Pancreas (tissue), 10 donors: ENCODE measurements around the gene CDC7. TPM values are rescaled to one million over a fixed set of nuclear protein-coding genes. Genes with fewer than 3 reads are reported as not detected.

Experiments
- ATAC-seq, 4 donors: fragments of 200-7000 bp; cut with Tn5 transposase; one replicate each; pipeline versions ENCODE4 v1.8.0 to v1.9.1; 2020; ENCODE audit warnings: mild to moderate bottlenecking in 4 of 4, moderate library complexity in 4 of 4
- DNase-seq, 6 donors: peaks; one replicate each; pipeline ENCODE4 v3.0.0-alpha.2; 2020
- FAIRE-seq: peaks from 2 replicates; lab custom pipeline; 2012; peaks lifted over from hg19 to GRCh38; lab: Jason Lieb, UNC
- H3K27ac ChIP-seq, 4 donors: fragments of 200-600 bp; sonication (generic); 1 replicate in 3 of 4; 2 replicates in 1 of 4; pipeline versions ENCODE4 v1.5.0 to v1.8.0; 2020
- H3K27me3 ChIP-seq, 4 donors: fragments of 200-600 bp; one replicate each; pipeline ENCODE4 v1.8.0; 2021
- H3K36me3 ChIP-seq, 3 donors: fragments of 200-600 bp; sonication (generic) in 1 of 3; one replicate each; pipeline versions ENCODE4 v1.5.0 to v1.8.0; 2020 to 2021
- H3K4me1 ChIP-seq, 3 donors: fragments of 200-600 bp; one replicate each; pipeline ENCODE4 v1.8.0; 2021
- H3K4me3 ChIP-seq, 4 donors: fragments of 200-600 bp; sonication (generic) in 2 of 4; one replicate each; pipeline versions ENCODE4 v1.5.0 to v1.8.0; 2020 to 2021
- H3K9me3 ChIP-seq, 4 donors: fragments of 200-600 bp; one replicate each; pipeline ENCODE4 v1.8.0; 2021
- WGBS, 2 donors: extraction: QIAGEN DNeasy Blood & Tissue Kit; methylation state at CpG; one replicate each; pipeline ENCODE4 v1.1.7; 2013; 5-methylcytosine and 5-hydroxymethylcytosine counted together
- intact Hi-C, 3 donors: fragments of 100-400 bp; cut with DNase I; formaldehyde crosslinking; loops; one replicate each; pipeline versions ENCODE4 v1.11.1 to v1.14.2; 2022
- polyA plus RNA-seq, 2 donors: library from polyadenylated mRNA; stranded (reverse); fragments of 200-250 nt; gene quantifications; one replicate each; pipeline ENCODE4 v1.2.3, GENCODE V29; 2013
- total RNA-seq, 6 donors: library from RNA; stranded (reverse); fragmentation: NEBNext Ultra II Directional in 4 of 6; extraction: Animal tissue kit (Norgen Biotek cat#: 25700) in 4 of 6; gene quantifications; one replicate each; pipeline versions ENCODE4 v1.2.1 to v1.2.4, GENCODE V29; 2021 to 2023
- TF ChIP-seq, protein P1 (sequence below), 4 donors: fragments of 200-600 bp; sonication (generic) in 3 of 4; IDR thresholded peaks; one replicate each; pipeline versions ENCODE4 v1.5.0 to v1.8.0; 2021; ENCODE audit warnings: antibody characterized with exemption in 4 of 4
- donor health status: healthy with polysubstance abuse.
- donor health status: DM: no; HTN: no; CAD: no; lungs with moderate emphysema.
- donor health status: DM: no; HTN: no; CAD: no.
- donor health status: control.
- donor health status: control.
- donor health status: Bipolar disorder and iron deficiency.
- donor health status: DM: yes; HTN: yes; CAD: no.
- donor health status: DM: no; HTN: no; CAD: no.
- donor health status: DM: no; HTN: no; CAD: no.
- donor health status: DM: yes; HTN: yes; CAD: no.

The CDC7 gene
- total and polyA plus RNA-seq, 8 donors, result 0.56 to 2.4 (median 0.92) TPM

DNA sequence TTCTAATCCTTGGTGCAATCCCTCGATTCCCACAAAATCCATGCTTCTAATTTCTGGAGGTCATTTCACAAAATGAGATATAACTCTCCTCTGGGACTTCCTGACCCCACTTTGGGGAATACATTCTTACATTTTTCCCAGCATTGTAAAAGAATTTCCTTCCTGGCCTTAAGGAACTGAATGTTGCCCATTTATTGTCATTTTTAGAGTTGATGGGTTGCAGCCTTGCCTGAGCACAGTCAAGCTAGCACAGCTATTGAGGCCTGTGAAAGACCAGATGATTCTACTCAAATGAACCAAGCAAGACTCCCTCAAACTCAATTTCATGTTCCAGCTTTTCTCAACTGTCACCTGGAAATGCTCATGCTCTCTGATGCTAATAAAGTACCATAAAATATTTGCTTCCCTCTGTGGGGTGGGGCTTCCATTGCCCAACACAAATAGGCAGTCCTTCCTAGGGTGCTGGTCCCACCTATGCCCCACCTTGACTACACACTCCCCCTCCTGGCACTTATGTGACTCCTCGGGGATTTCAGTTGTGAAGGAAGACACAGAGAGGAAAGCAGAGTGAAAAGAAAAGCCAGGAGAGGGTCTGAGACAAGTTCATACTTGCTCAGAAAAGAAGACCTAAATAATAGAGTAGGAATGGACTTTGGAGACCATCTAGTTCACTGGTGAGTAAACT is 24.0 kb upstream of the CDC7 start:
- intact Hi-C loops, result no loop called here
- Histone ChIP-seq H3K27ac (no peak overlapping the region), H3K9me3 (no peaks in the 10 kb centered on the region), H3K36me3 (no peaks in the 10 kb centered on the region), H3K4me1 (no peaks in the 10 kb centered on the region), H3K27me3 (no peaks in the 10 kb centered on the region), H3K4me3 (no peak overlapping the region)
- FAIRE-seq, result no peak
- WGBS, 2 donors, result 45 to 55% methylated on average over 2 of the region's 2 CpGs
- TF ChIP-seq, protein P1, sequence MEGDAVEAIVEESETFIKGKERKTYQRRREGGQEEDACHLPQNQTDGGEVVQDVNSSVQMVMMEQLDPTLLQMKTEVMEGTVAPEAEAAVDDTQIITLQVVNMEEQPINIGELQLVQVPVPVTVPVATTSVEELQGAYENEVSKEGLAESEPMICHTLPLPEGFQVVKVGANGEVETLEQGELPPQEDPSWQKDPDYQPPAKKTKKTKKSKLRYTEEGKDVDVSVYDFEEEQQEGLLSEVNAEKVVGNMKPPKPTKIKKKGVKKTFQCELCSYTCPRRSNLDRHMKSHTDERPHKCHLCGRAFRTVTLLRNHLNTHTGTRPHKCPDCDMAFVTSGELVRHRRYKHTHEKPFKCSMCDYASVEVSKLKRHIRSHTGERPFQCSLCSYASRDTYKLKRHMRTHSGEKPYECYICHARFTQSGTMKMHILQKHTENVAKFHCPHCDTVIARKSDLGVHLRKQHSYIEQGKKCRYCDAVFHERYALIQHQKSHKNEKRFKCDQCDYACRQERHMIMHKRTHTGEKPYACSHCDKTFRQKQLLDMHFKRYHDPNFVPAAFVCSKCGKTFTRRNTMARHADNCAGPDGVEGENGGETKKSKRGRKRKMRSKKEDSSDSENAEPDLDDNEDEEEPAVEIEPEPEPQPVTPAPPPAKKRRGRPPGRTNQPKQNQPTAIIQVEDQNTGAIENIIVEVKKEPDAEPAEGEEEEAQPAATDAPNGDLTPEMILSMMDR (IDR thresholded peaks at IDR 0.05), result no peak
- DNase-seq, result no peak
- ATAC-seq, result no peak

DNA sequence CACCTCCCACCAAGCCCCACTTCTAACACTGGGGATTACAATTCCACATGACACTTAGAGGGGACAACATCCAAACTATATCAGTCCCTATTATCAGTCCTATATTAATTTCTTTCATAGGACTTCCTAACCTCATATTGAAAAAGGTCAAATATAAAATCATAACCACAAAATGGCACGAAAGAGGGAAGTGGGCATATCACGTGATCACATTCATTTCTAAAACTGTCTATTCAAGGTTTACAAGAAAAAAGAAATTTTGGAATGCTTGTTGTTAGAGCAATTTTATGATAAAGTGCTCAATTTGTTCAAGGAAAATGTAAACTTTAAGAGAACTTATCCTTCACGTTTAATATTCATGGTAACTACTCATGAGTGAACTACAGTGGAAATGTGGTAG is 13.2 kb upstream of the CDC7 start:
- 64 to 65% methylated on average over 3 of the region's 3 CpGs for WGBS, 2 donors
- H3K4me3 ChIP-seq, result no peak overlapping the region
- DNase-seq, result no peak
- no peaks in the 10 kb centered on the region for H3K27me3 ChIP-seq
- H3K36me3 ChIP-seq, result no peaks in the 10 kb centered on the region
- no peaks in the 10 kb centered on the region for H3K9me3 ChIP-seq
- ATAC-seq, result no peak
- intact Hi-C loops, result no loop called here
- no peak for FAIRE-seq
- H3K27ac ChIP-seq, result no peak overlapping the region
- TF ChIP-seq, protein P1 (IDR thresholded peaks at IDR 0.05), result no peak
- H3K4me1 ChIP-seq, result no peaks in the 10 kb centered on the region

DNA sequence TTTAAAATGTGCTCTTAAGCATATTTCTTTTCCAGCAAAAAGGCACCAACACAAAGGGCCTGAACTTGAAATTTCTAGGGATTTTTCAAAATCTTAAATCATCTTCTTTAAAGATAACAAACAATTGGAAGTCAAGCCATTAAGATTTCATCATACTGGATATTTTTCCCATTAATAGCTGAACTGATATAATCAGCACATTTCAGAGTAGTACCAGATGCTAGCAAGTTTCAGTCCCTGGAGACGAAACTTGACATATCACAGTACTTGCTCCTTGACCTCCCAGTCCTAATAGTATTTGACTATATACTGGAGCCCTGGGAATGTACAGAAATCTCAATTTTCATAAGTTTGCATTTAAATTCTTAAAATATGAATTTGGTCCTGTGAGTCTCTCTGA is 10.2 kb upstream of the CDC7 start:
- TF ChIP-seq, protein P1 (IDR thresholded peaks at IDR 0.05), result no peak
- Histone ChIP-seq H3K4me3 (no peak overlapping the region), H3K4me1 (no peaks in the 10 kb centered on the region), H3K27me3 (no peaks in the 10 kb centered on the region), H3K9me3 (no peaks in the 10 kb centered on the region), H3K36me3 (no peaks in the 10 kb centered on the region), H3K27ac (no peak overlapping the region)
- intact Hi-C loops, result no loop called here
- DNase-seq, result no peak
- ATAC-seq, result no peak
- FAIRE-seq, result no peak
- WGBS, 2 donors, result 56 to 79% methylated on average over 1 of the region's 1 CpG

DNA sequence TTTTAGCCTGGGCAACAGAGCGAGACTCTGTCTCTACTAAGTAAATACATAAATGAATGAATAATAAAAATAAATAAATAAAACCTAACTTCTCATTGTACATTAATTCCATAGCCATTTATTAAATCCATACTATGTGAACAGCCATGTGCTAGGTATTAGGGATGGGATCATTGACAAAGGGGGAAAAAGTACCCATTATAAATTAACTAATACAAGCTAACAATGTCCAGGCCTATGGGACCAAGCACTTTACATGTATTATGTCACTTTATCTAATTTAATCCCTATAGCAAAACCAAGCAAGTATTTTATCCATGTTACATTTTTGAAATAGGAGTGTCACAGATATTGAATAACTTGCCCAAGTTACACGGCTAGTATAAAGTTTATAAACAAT is 2.6 kb upstream of the CDC7 start:
- no peak overlapping the region for H3K27ac ChIP-seq
- FAIRE-seq (no peak), DNase-seq (no peak), ATAC-seq (no peak)
- H3K27me3 ChIP-seq, result no peaks in the 10 kb centered on the region
- H3K4me3 ChIP-seq, result no peak overlapping the region
- intact Hi-C loops, result no loop called here
- no peaks in the 10 kb centered on the region for H3K9me3 ChIP-seq
- peaks cover 0 to 6% (median 6%) of the 10 kb centered on the region in 3 donors for H3K4me1 ChIP-seq
- 74 to 81% methylated on average over 2 of the region's 2 CpGs for WGBS, 2 donors
- TF ChIP-seq, protein P1 (IDR thresholded peaks at IDR 0.05), result no peak
- H3K36me3 ChIP-seq, result no peaks in the 10 kb centered on the region

DNA sequence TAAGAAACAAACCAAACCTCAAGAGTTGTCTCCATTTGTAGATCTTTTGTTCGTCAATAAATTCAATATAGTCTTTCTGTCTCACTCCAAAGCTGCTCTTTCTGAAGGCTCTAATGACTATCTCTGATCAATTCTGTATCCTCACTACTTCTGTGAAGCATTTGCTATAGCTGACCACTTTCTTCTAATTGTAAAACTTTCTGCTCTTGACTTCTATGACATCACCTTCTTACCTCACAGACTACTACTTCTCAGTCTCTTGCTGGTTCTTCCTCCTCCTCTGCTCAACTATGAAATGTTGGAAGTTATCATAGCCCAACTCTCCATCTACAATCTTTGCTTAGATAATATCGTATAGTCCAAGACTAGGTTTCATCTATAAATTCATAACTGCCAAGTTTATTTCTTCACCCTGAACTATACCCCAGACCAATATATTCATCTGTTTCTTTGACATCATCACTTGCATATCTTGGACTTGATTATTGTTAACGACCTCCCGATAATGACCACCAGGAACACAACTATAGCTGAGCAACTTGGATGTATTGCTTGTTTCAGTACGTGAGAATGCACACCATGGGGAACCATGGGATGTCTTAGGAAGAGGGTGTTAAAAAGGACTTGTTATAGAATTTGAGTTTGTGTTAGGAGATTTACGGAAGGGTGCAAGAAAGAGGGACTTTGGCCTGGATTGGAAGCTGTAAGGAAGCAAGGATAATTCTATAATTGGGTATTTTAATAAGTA is 2.0 kb upstream of the CDC7 start:
- 86 to 89% methylated on average over 6 of the region's 6 CpGs for WGBS, 2 donors

More for the DNA sequence above, 2.0 kb upstream of the CDC7 start:
- FAIRE-seq (no peak), ATAC-seq (no peak), DNase-seq (no peak)
- Histone ChIP-seq H3K4me1 (peaks cover 0 to 6% (median 6%) of the 10 kb centered on the region in 3 donors), H3K9me3 (no peaks in the 10 kb centered on the region), H3K27me3 (no peaks in the 10 kb centered on the region), H3K4me3 (no peak overlapping the region), H3K27ac (no peak overlapping the region), H3K36me3 (no peaks in the 10 kb centered on the region)
- TF ChIP-seq, protein P1 (IDR thresholded peaks at IDR 0.05), result no peak
- intact Hi-C loops, result no loop called here
